Measurements from ENCODE around the gene MAPK7. TPM values are rescaled to one million over a fixed set of nuclear protein-coding genes. Genes with fewer than 3 reads are reported as not detected.

MAPK7 gene
- total and polyA plus RNA-seq, 5 donors = 9.0 to 16.7 (median 16.2) TPM

Small RNA genes lying within 50 kb of the gene (microRNA-seq; reads per million reads assigned to microRNA genes)
- gene MIR1180 = 162 to 198 reads per million in 2 donors

Other genes starting within 250 kb of the MAPK7 start
- 100 to 1,000 TPM in 3 of 4 donors, 10 to 100 TPM in 1; 83.3 to 138 (median 121) TPM for gene EPN2, start 141.1 kb upstream of the MAPK7 start, total RNA-seq
- 50.2 TPM for gene EPN2, start 141.1 kb upstream of the MAPK7 start, polyA plus RNA-seq
- 10 to 100 TPM in 3 of 4 donors, 1 to 10 TPM in 1; 9.8 to 14.6 (median 12.1) TPM for gene B9D1, start 15.8 kb upstream of the MAPK7 start, total RNA-seq
- gene B9D1, start 15.8 kb upstream of the MAPK7 start, polyA plus RNA-seq = 20.9 TPM
- 100 to 1,000 TPM in 3 of 4 donors, 10 to 100 TPM in 1; 92.8 to 160 (median 131) TPM for gene MFAP4, start 8.7 kb downstream of the MAPK7 start, total RNA-seq
- 95.2 TPM for gene MFAP4, start 8.7 kb downstream of the MAPK7 start, polyA plus RNA-seq
- 1 to 10 TPM; 2.5 to 6.3 (median 4.4) TPM for gene RNF112, start 32.7 kb downstream of the MAPK7 start, total RNA-seq
- 3.3 TPM for gene RNF112, start 32.7 kb downstream of the MAPK7 start, polyA plus RNA-seq
- 1 to 10 TPM; 1.6 to 2.5 (median 2.1) TPM for gene SLC47A1, start 155.4 kb downstream of the MAPK7 start, total RNA-seq
- 0.77 TPM for gene SLC47A1, start 155.4 kb downstream of the MAPK7 start, polyA plus RNA-seq